Brain pericyte (primary cell): ENCODE results near the gene HAL.
"Not testable (repeated sequence)": the region's sequence is repeated elsewhere in the genome, so short reads cannot be mapped to it uniquely, and the experiment has no call there.

Experiments used
- DNase-seq: peaks from one replicate; pipeline ENCODE4 v3.0.0-alpha.2; 2012; ENCODE audit warnings: low read depth, low spot score

Gene HAL

GRCh38 chr12:95977764-95978305 is 18.3 kb downstream of the HAL start:
- DNase-seq = no peak

GRCh38 chr12:95976416-95976832 is 19.7 kb downstream of the HAL start:
- DNase-seq = no peak

GRCh38 chr12:95975491-95975890 is 20.7 kb downstream of the HAL start:
- no peak for DNase-seq

GRCh38 chr12:95974358-95974757 is 21.8 kb downstream of the HAL start:
- DNase-seq = no peak

GRCh38 chr12:95972832-95973456 is 23.2 kb downstream of the HAL start:
- DNase-seq = no peak

GRCh38 chr12:95970905-95971304 is 25.2 kb downstream of the HAL start:
- DNase-seq = no peak

- DNase-seq = not testable (repeated sequence)
Measured at GRCh38 chr12:95969116-95969515, 27.0 kb downstream of the HAL start.

- DNase-seq = no peak
Measured at GRCh38 chr12:95967301-95967700, 28.8 kb downstream of the HAL start.

- DNase-seq = no peak
Measured at GRCh38 chr12:95966287-95966870, 29.8 kb downstream of the HAL start.

- DNase-seq = no peak
Measured at GRCh38 chr12:95963096-95963495, 33.0 kb downstream of the HAL start.

GRCh38 chr12:95962222-95962621 is 33.9 kb downstream of the HAL start:
- DNase-seq = no peak

- DNase-seq = no peak
Measured at GRCh38 chr12:95960241-95960640, 35.9 kb downstream of the HAL start.

- DNase-seq = no peak
Measured at GRCh38 chr12:95959107-95959506, 37.0 kb downstream of the HAL start.

GRCh38 chr12:95956557-95957145 is 39.5 kb downstream of the HAL start:
- DNase-seq = no peak

- no peak for DNase-seq
Measured at GRCh38 chr12:95955549-95956159, 40.5 kb downstream of the HAL start.

- DNase-seq = no peak
Measured at GRCh38 chr12:95953000-95953399, 43.1 kb downstream of the HAL start.

- DNase-seq = no peak
Measured at GRCh38 chr12:95951515-95951914, 44.6 kb downstream of the HAL start.

GRCh38 chr12:95949477-95950206 is 46.5 kb downstream of the HAL start:
- no peak for DNase-seq

GRCh38 chr12:95944108-95944704 is 51.9 kb downstream of the HAL start:
- DNase-seq = no peak

- DNase-seq = no peak
Measured at GRCh38 chr12:95943330-95943842, 52.8 kb downstream of the HAL start, which contains the start of gene AMDHD1. Gene AMDHD1, plus strand, starts transcription at chr12:95943331. Its CDS starts 68 bp downstream, at chr12:95943399.
